OCI-LY7 (cell line): ENCODE measurements around the gene LAMA3. TPM values are rescaled to one million over a fixed set of nuclear protein-coding genes. Genes with fewer than 3 reads are reported as not detected.

ENCODE experiments used
- BruUV-seq: library from RNA; stranded (reverse); fragments of 400-500 nt; replicated peaks from 2 replicates; lab custom pipeline; 2021; lab: Mats Ljungman, UMichigan
- CTCF ChIA-PET: fragments of 300-600 bp; sonication (Branson Sonifier 250); formaldehyde crosslinking; loops from one replicate; lab custom pipeline; 2022; ENCODE audit warnings: antibody characterized with exemption; ENCODE audit not compliant: unreplicated experiment; lab: Charles Lee
- POLR2A ChIA-PET: fragments of 300-600 bp; sonication (Branson Sonifier 250); formaldehyde crosslinking; loops from one replicate; lab custom pipeline; 2022; ENCODE audit warnings: antibody characterized with exemption; lab: Charles Lee
- DNase-seq: peaks from one replicate; pipeline ENCODE4 v3.0.0-alpha.2; 2015; ENCODE audit warnings: low spot score
- H2AFZ ChIP-seq: fragments of 200-600 bp; sonication (generic), shearing (Covaris generic); 2 replicates; pipeline ENCODE4 v1.6.1; 2014; ENCODE audit warnings: mild to moderate bottlenecking, antibody characterized with exemption, low read length, moderate library complexity
- H3K27ac ChIP-seq: fragments of 200-600 bp; sonication (generic); 2 replicates; pipeline ENCODE4 v1.5.1; 2014; ENCODE audit warnings: mixed run types, low read depth, mild to moderate bottlenecking, moderate library complexity, low read length, inconsistent platforms; ENCODE audit not compliant: poor library complexity, severe bottlenecking
- H3K36me3 ChIP-seq: fragments of 200-600 bp; sonication (generic); 2 replicates; pipeline ENCODE4 v1.6.1; 2014; ENCODE audit warnings: mild to moderate bottlenecking, antibody characterized with exemption, low read length, moderate library complexity, mixed read lengths; ENCODE audit not compliant: insufficient read depth
- H3K4me1 ChIP-seq: fragments of 200-600 bp; sonication (generic); 2 replicates; pipeline ENCODE4 v1.5.1; 2014; ENCODE audit warnings: mild to moderate bottlenecking, low read length; ENCODE audit not compliant: insufficient read depth, poor library complexity, severe bottlenecking
- H3K4me2 ChIP-seq: fragments of 200-600 bp; sonication (generic); 2 replicates; pipeline ENCODE4 v1.6.1; 2014; ENCODE audit warnings: mild to moderate bottlenecking, low read length
- H3K4me3 ChIP-seq: fragments of 200-600 bp; sonication (generic); 2 replicates; pipeline ENCODE4 v1.5.1; 2014; ENCODE audit warnings: mild to moderate bottlenecking, low read depth, low read length; ENCODE audit not compliant: poor library complexity, severe bottlenecking
- H3K79me2 ChIP-seq: fragments of 200-600 bp; sonication (generic); 2 replicates; pipeline ENCODE4 v1.6.1; 2016; ENCODE audit warnings: low read depth, mild to moderate bottlenecking, low read length, moderate library complexity, mixed read lengths; ENCODE audit not compliant: insufficient read depth
- H3K9me2 ChIP-seq: fragments of 200-600 bp; sonication (generic); 2 replicates; pipeline ENCODE4 v1.6.1; 2016; ENCODE audit warnings: mild to moderate bottlenecking, low read length, mixed read lengths; ENCODE audit not compliant: insufficient read depth
- H3K9me3 ChIP-seq: fragments of 200-600 bp; sonication (generic); 2 replicates; pipeline ENCODE4 v1.6.1; 2014; ENCODE audit warnings: mild to moderate bottlenecking, mixed run types, low read length, mixed read lengths
- H4K20me1 ChIP-seq: fragments of 200-600 bp; sonication (generic); 2 replicates; pipeline ENCODE4 v1.6.1; 2014; ENCODE audit warnings: mild to moderate bottlenecking, antibody characterized with exemption, low read length, moderate library complexity, mixed read lengths; ENCODE audit not compliant: insufficient read depth
- EZH2phosphoT487 ChIP-seq: fragments of 200-600 bp; sonication (generic); IDR thresholded peaks from 2 replicates; pipeline ENCODE4 v1.6.1; 2018; ENCODE audit warnings: low read depth, borderline replicate concordance, mild to moderate bottlenecking, mixed run types, antibody characterized with exemption, low read length, moderate library complexity, mixed read lengths
- intact Hi-C: fragments of 100-400 bp; cut with micrococcal nuclease; formaldehyde crosslinking; loops from one replicate; pipeline ENCODE4 v1.10.0; 2022; ENCODE audit not compliant: unreplicated experiment
- total RNA-seq, 2 experiments: library from RNA; depleted of rRNA in 1 of 2; stranded (reverse); fragments of >200 nt in 1 of 2; shearing (Covaris generic) in 1 of 2; gene quantifications; 2 replicates each; pipeline ENCODE4 v1.2.3, GENCODE V29; 2014 to 2022
- TF ChIP-seq, protein P1 (sequence below): fragments of 200-600 bp; sonication (generic); conservative IDR thresholded peaks from 2 replicates; pipeline ENCODE4 v1.5.1; 2014; ENCODE audit warnings: mild to moderate bottlenecking, antibody characterized with exemption, low read length, moderate library complexity, mixed read lengths

LAMA3 gene
- total RNA-seq, 2 experiments from 2014 or later: 0.16 to 1.6 TPM

- Histone ChIP-seq H3K4me3 (no peak overlapping the region), H2AFZ (no peak overlapping the region), H3K4me2 (no peak overlapping the region), H3K27ac (no peak overlapping the region), H3K36me3 (no peaks in the 10 kb centered on the region), H3K9me3 (no peaks in the 10 kb centered on the region), H3K79me2 (no peaks in the 10 kb centered on the region), H4K20me1 (no peaks in the 10 kb centered on the region), H3K9me2 (no peaks in the 10 kb centered on the region), H3K4me1 (no peaks in the 10 kb centered on the region)
- intact Hi-C loops: no loop called here
- no peak for DNase-seq
- POLR2A ChIA-PET: interaction anchor here (1.0 kb wide), 1 partner anchor 587 kb away, joined by 4 read pairs; no protein-coding TSS in a partner anchor
- CTCF ChIA-PET: no interaction called here
- no TSS peak for BruUV-seq
- TF ChIP-seq, protein P1, sequence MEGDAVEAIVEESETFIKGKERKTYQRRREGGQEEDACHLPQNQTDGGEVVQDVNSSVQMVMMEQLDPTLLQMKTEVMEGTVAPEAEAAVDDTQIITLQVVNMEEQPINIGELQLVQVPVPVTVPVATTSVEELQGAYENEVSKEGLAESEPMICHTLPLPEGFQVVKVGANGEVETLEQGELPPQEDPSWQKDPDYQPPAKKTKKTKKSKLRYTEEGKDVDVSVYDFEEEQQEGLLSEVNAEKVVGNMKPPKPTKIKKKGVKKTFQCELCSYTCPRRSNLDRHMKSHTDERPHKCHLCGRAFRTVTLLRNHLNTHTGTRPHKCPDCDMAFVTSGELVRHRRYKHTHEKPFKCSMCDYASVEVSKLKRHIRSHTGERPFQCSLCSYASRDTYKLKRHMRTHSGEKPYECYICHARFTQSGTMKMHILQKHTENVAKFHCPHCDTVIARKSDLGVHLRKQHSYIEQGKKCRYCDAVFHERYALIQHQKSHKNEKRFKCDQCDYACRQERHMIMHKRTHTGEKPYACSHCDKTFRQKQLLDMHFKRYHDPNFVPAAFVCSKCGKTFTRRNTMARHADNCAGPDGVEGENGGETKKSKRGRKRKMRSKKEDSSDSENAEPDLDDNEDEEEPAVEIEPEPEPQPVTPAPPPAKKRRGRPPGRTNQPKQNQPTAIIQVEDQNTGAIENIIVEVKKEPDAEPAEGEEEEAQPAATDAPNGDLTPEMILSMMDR: no peak
- no peak for TF ChIP-seq EZH2phosphoT487
Measured at GRCh38 chr18:23902396-23902795, 213.1 kb downstream of the LAMA3 start.

- no TSS peak for BruUV-seq
- H3K9me3 ChIP-seq: no peaks in the 10 kb centered on the region
- H3K4me2 ChIP-seq: no peak overlapping the region
- ChIA-PET POLR2A (interaction anchor here (0.5 to 1.4 kb wide), 2 partner anchors 21 to 32 kb away, joined by 3 to 5 read pairs; no protein-coding TSS in a partner anchor), CTCF (no interaction called here)
- H3K4me1 ChIP-seq: peaks cover 7% of the 10 kb centered on the region
- TF ChIP-seq, protein P1: no peak
- TF ChIP-seq EZH2phosphoT487: no peak
- no peaks in the 10 kb centered on the region for H3K79me2 ChIP-seq
- H2AFZ ChIP-seq: no peak overlapping the region
- no peak for DNase-seq
- no peaks in the 10 kb centered on the region for H4K20me1 ChIP-seq
- H3K36me3 ChIP-seq: no peaks in the 10 kb centered on the region
- H3K27ac ChIP-seq: no peak overlapping the region
- intact Hi-C loops: no loop called here
- no peaks in the 10 kb centered on the region for H3K9me2 ChIP-seq
- H3K4me3 ChIP-seq: no peak overlapping the region
Measured at GRCh38 chr18:23903971-23904370, 214.7 kb downstream of the LAMA3 start.

DNA sequence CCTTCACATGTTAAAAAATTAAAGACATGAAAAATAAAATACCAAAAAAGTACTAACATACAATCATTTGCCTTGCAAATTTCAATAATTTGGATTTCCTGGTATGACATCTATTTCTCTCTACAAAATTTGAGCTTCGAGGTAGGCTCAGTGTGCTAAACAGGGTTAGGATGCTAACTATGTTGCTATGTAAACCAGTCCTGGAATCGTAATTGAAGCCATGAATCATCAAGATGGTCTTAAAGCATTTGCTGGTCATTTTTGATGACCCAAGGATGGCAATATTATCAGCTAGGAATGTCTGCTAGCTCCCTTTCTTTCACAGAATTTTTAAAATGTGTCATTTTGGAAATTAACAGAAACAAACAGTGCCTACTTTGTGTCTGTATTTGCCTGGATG, 217.4 kb downstream of the LAMA3 start:
- POLR2A ChIA-PET: interaction anchor here (0.6 to 0.8 kb wide), 2 partner anchors 9 to 104 kb away, joined by 3 read pairs; no protein-coding TSS in a partner anchor
- DNase-seq: no peak
- no TSS peak for BruUV-seq
- no peak for TF ChIP-seq EZH2phosphoT487
- TF ChIP-seq, protein P1: no peak
- H3K27ac ChIP-seq: no peak overlapping the region
- intact Hi-C loops: no loop called here
- peaks cover 16% of the 10 kb centered on the region for H3K4me1 ChIP-seq
- no peaks in the 10 kb centered on the region for H3K9me2 ChIP-seq
- no peak overlapping the region for H2AFZ ChIP-seq
- H4K20me1 ChIP-seq: no peaks in the 10 kb centered on the region
- no peaks in the 10 kb centered on the region for H3K36me3 ChIP-seq
- no peaks in the 10 kb centered on the region for H3K79me2 ChIP-seq
- no peak overlapping the region for H3K4me3 ChIP-seq
- H3K9me3 ChIP-seq: no peaks in the 10 kb centered on the region
- CTCF ChIA-PET: no interaction called here
- no peak overlapping the region for H3K4me2 ChIP-seq
